Choroid plexus epithelial cell (primary cell): ENCODE results near the gene NLGN1.

Source experiments
- DNase-seq: peaks from one replicate; pipeline ENCODE4 v3.0.0-alpha.2; 2010; ENCODE audit warnings: low read depth
- H3K4me3 ChIP-seq: 2 replicates; pipeline ENCODE4 v1.5.1; 2011; ENCODE audit warnings: low read depth, mild to moderate bottlenecking, control low read depth, low read length, moderate library complexity
- TF ChIP-seq, protein P1 (sequence below): conservative IDR thresholded peaks from 2 replicates; pipeline ENCODE4 v1.5.1; 2011; ENCODE audit warnings: low read depth, mild to moderate bottlenecking, control low read depth, inconsistent platforms, low read length, moderate library complexity

NLGN1 gene

DNA sequence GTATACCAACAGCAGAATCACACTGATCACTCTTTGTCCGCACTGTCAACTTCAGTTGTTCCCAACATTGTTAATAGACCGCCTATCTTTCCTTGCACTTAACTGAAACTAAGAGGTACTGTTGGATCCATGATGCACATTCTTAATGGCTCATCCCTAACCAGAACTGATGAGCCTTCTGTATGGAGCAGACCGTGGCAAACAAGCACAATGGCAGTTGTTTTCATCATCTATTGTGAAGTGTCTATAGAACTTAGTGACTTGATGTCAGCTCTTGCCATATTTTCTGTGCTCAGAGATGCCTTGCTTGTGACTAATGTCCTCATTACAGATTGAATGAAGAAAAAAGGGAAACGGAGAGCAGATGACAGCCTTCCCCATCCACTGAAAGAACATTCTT is 347.4 kb downstream of the NLGN1 start:
- DNase-seq = no peak
- TF ChIP-seq, protein P1, sequence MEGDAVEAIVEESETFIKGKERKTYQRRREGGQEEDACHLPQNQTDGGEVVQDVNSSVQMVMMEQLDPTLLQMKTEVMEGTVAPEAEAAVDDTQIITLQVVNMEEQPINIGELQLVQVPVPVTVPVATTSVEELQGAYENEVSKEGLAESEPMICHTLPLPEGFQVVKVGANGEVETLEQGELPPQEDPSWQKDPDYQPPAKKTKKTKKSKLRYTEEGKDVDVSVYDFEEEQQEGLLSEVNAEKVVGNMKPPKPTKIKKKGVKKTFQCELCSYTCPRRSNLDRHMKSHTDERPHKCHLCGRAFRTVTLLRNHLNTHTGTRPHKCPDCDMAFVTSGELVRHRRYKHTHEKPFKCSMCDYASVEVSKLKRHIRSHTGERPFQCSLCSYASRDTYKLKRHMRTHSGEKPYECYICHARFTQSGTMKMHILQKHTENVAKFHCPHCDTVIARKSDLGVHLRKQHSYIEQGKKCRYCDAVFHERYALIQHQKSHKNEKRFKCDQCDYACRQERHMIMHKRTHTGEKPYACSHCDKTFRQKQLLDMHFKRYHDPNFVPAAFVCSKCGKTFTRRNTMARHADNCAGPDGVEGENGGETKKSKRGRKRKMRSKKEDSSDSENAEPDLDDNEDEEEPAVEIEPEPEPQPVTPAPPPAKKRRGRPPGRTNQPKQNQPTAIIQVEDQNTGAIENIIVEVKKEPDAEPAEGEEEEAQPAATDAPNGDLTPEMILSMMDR = no peak

GRCh38 chr3:173745952-173746682 is 348.6 kb downstream of the NLGN1 start:
- H3K4me3 ChIP-seq = no peak overlapping the region
- DNase-seq = no peak
- TF ChIP-seq, protein P1 = no peak

More for the DNA sequence above, 347.4 kb downstream of the NLGN1 start:
- no peak overlapping the region for H3K4me3 ChIP-seq

- TF ChIP-seq, protein P1 = no peak
- DNase-seq = no peak
- no peak overlapping the region for H3K4me3 ChIP-seq
Observed at GRCh38 chr3:173747427-173747826, 349.9 kb downstream of the NLGN1 start.

DNA sequence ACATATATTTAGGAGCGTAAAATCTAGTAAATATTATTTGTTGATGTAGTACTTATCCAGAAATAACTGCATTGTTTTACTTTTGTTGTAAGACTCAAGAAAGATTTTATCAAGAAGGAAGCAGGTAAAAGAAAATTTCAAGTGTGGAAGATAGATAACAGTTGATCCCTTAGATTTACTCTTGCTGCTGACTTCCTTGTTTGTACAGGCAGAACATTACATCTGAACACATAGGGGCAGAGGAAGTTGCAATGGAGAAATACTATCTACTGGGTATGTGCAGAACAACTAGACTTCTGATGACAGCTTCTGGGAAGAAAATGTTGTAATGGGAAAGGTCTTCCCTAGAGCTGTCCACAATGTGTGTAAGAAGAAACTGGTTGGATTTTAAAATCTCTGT is 350.6 kb downstream of the NLGN1 start:
- H3K4me3 ChIP-seq = no peak overlapping the region
- DNase-seq = peak; percentile 49
- TF ChIP-seq, protein P1 = no peak

GRCh38 chr3:173750095-173750494 is 352.6 kb downstream of the NLGN1 start:
- TF ChIP-seq, protein P1 = no peak
- no peak overlapping the region for H3K4me3 ChIP-seq
- DNase-seq = peak; percentile 46

DNA sequence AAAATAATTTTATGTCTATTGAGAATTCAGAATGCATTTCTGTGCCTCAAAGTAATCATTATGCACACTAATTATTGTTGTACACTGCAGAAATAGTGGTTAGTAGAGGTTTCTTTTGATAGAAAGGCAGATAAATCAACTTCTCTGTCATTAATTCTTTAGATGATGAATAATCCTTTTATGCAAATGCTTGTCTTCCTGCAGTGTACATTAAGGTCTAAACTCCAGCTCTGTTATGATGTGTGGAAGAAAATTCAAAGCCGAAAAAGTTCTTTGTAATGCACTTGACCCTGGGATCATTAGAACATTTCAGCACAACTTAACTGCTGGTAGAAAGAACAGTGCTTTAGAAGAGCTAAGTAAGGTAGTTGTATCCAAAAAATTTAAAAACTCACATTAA is 353.0 kb downstream of the NLGN1 start:
- H3K4me3 ChIP-seq = no peak overlapping the region
- TF ChIP-seq, protein P1 = no peak
- DNase-seq = no peak

DNA sequence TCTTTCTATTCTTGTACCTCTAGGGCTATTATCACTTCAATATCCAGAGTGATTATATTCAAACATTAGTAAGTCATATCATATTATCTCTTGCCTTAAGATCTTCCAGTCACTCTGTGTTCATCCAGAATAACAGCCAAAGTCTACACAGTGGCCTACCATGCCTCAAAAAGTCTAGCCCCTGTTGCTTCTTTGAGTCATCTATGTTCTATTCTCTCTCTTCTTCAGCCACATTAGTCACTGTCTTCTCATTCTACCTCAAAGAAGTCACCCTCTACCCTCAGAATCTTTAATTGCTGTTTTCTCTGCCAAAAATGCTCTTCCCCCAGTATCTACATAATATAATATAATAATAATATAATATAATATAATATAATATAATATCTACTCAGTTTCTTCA is 356.0 kb downstream of the NLGN1 start:
- TF ChIP-seq, protein P1 = no peak

More for the DNA sequence above, 356.0 kb downstream of the NLGN1 start:
- DNase-seq = no peak
- no peak overlapping the region for H3K4me3 ChIP-seq
